HG03280 (cell line): ENCODE measurements around the gene CHD1L.
"Not testable (repeated sequence)": the region's sequence is repeated elsewhere in the genome, so short reads cannot be mapped to it uniquely, and the experiment has no call there.

Source experiments
- ATAC-seq: cut with Tn5 transposase; IDR thresholded peaks from one replicate; pipeline ENCODE4 v1.9.1; 2021; ENCODE audit warnings: mild to moderate bottlenecking, moderate library complexity; ENCODE audit not compliant: unreplicated experiment

The CHD1L gene

DNA sequence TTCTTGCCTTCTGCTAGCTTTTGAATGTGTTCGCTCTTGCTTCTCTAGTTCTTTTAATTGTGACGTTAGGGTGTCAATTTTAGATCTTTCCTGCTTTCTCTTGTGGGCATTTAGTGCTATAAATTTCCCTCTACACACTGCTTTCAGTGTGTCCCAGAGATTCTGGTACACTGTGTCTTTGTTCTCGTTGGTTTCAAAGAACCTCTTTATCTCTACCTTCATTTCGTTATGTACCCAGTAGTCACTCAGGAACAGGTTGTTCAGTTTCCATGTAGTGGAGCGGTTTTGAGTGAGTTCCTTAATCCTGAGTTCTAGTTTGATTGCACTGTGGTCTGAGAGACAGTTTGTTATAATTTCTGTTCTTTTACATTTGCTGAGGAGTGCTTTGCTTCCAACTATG is 11.5 kb upstream of the CHD1L start:
- ATAC-seq: not testable (repeated sequence)

DNA sequence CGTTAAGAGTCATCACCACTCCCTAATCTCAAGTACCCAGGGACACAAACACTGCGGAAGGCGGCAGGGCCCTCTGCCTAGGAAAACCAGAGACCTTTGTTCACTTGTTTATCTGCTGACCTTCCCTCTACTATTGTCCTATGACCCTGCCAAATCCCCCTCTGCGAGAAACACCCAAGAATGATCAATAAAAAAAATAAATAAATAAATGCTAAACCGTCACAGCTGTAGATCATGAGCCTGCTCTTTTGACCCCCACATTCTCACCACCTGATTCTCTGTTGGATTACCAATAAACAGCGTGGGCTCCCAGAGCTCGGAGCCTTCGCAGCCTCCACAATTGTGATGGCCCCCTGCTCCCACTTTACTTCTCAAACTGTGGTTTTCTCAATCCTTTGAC is 8.6 kb upstream of the CHD1L start:
- not testable (repeated sequence) for ATAC-seq

DNA sequence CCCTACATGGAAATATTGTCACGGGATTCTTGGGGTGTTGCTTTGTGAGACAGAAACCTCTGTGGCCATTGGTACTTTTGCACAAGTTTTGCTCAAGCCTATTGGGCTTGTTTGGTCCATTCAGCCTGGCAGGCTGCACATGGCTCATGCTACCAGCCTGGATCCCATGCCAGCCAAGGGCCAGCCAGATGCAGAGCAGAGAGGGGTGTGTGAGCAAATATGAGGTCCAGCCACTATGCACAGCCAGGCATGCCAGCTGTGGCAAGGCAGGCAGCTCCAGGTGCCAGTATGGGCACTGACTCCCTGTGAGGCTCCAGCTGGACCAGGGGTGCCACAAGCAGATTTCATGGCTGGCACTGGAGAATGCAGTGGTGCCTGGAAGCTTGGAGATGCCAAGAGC is 6.7 kb upstream of the CHD1L start:
- ATAC-seq: no peak

DNA sequence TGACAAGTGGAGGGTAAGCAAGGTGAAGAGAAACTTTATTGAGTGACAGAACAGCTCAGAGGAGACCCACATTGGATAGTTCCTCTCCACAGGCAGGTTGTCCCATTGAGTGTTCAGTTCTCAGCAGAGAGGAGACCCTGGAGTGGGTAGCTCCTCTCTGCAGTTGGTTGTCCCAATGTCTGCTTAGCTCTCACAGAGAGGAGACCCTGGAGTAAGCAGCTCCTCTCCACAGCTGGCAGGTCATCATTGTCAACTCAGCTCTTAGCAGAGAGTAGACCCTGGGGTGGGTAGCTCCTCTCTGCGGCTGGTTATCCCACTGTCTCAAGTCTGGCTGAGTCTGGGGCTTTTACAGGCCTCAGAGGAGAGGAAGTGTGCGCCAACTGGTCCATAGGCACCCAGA is 6.0 kb upstream of the CHD1L start:
- ATAC-seq: no peak

DNA sequence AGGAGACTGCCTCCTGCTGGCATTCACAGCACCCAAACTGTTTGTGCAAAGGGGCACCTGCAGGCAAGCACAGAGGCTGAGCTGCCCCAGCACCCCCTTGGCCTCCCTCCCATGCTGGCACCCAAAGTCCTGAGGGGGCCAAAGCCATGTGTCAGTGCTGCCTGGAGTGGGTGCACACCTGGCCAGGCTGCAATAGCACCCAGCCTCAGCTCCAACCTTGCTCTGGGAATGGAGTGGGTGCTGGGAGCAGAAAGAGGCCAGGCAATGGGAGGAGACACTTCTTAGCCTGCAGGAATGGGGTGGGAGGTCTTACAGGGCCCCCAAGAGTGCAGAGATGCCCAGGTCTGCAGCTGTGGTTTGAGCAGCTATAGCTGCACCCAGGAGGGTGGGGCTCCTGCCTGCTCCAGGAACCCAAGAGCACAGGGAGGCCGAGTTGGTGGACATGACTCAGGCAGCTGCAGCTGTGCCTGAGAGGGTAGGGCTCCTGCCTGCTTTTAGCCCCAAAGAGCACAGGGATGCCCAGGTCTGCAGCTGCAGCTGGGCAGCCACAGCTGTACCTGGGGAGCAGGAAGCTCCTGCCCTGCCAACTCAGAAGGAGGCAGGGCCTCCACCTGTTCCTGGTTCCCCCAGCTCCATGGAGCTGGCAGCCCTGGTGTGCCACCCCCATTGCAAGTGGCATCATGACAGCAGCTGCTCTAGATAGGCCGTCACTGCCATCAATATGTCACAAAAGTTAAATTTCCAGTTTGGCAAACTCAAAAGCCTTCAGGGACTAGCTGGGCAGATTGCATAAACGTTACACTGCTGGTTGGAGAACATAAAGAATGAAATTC is 5.3 kb upstream of the CHD1L start:
- ATAC-seq: no peak

DNA sequence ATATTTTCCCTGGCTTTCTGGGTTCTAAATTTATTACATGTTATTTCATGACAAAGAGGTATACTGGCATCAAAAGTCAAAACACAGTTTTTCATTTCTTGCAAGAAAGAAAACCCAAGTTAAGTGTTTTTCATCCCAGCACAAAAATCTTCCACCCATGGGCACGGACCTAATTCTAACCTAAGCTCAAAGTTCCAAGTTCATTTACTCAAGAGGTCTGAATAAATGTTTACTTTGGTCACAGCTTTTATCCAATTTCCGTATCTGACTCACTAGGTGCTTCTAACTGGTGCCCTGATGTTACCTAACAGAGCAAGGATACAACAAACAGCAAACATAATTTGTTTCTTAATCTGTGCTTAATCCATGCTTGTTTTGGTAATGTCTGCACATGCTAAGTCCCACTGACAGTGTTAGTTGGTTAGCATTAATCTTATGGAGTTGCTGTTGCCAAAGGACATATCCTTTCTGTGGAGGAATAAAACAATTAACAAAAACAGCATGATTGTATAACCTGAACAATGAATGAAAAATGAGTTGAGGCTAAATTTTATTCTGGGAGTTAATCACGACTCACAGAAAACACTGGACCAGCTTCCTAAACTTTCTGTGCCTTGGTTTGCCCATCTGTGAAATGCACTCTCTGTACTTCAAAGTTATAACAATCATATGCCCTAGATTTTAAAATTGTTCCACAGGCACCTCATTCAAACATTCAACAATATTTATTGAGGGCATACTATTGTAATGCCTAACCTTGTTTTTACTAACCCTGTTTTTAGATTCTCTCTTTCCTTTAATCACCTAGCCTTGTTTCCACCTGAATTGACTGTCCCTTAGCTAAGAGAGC is 4.2 kb upstream of the CHD1L start:
- ATAC-seq: no peak

DNA sequence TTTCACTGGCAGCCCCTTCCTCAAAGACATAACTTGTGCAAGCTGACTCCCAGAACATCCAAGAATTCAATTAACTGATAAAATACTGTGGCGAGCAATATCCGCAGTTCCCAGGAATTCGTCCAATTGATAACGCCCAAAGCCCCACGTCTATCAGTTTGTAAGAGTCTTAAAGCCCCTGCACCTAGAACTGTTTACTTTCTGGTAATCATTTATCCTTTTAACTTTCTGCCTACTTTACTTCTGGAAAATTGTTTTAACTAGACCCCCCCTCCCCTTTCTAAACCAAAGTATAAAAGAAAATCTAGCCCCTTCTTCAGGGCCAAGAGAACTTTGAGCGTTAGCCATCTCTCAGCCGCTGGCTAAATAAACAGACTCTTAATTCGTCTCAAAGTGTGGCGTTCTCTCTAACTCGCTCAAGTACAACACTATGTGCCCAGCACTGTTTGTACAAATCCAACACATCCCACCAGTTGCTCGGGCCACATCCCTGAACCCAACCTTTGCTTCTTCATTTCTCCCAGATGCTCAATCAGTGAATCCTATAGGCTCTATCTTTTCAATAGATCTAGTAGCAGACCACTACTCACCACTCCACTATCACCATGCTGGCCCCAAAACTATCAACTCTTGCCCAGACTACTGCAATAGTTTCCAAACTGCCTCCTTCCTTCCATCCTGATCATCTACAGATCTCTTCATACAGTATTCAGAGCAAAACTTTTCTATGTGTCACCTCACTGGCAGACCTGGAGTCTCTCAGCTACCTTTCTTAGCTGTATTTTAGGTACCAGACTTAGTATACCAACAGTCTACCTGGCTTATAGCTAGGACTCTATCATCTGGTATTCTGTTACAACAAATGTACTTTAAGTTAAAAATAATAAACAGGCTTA is 3.3 kb upstream of the CHD1L start:
- no peak for ATAC-seq

DNA sequence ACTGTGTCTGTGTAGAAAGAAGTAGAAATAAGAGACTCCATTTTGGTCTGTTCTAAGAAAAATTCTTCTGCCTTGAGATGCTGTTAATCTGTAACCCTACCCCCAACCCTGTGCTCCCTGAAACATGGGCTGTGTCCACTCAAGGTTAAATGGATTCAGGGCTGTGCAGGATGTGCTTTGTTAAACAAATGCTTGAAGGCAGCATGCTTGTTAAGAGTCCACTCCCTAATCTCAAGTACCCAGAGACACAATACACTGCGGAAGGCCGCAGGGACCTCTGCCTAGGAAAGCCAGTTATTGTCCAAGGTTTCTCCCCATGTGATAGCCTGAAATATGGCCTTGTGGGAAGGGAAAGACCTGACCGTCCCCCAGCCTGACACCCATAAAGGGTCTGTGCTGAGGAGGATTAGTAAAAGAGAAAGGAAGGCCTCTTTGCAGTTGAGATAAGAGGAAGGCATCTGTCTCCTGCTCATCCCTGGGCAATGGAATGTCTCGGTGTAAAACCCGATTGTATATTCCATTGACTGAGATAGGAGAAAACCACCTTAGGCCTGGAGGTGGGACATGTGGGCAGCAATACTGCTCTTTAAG is 2.3 kb upstream of the CHD1L start:
- ATAC-seq: not testable (repeated sequence)

DNA sequence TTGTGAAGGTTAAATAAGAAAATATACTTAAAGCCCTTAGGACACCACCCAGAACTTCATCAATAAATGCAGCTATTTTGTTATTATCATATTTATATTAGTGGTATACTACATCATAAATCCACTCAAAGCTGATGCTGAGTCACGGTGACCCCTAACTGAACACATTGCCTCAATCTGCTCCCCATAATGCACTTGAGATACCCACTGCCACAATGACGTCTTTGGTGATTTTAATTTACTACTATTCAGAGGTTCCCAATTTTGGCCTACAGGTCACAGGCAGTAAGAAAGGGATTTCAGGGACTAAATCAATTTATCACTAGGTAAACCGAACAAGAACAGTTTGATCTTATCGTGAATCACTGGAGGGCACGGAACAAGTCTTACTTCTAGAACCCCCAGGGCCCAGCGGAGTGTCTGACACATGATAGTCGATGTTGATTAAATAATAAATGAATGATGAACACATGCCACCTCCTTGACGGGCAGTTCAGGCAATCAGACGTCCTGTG is 493 bp upstream of the CHD1L start:
- ATAC-seq: no peak

DNA sequence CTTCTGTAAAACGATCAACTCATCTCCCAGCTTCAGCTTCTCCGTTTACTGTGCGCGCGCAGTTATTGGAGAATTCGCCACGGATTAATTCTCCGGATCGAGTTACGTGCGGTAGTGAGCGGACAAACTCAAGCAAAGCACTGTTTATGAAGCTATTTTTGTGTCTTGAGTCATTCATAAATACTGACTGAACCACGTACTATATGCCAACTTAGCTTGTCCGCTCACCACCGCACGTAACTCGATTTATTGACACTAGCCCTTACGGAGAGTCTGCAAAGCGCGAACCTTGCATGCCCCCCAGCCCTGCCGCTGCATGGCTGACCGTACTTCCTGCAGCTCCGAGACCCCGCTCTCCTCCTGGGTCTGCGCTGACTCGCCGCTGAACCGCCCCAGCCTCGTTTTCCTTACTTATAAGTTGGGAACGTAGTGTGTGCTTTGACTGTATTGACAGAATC is 773 bp downstream of the CHD1L start:
- ATAC-seq: peak; percentile 18

DNA sequence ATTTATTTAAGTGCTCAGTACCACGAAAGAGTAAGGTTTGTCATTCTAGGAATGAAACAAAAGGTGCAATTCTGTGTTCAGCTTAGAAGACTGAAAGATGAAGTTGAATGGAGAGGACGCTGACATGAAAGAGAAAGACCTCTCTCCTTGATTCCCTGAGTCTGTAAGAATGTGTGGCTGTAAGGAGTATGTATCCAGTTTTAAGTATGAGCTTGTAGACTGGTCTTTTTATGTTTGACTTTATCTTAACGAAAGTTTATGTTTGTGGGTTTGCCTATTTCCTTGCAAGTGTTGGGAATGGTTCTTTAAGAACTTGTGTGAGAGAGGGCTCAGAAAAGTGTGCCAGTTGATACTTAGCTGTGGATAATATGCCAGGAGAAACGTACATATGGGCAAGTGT is 1.4 kb downstream of the CHD1L start:
- ATAC-seq: no peak

DNA sequence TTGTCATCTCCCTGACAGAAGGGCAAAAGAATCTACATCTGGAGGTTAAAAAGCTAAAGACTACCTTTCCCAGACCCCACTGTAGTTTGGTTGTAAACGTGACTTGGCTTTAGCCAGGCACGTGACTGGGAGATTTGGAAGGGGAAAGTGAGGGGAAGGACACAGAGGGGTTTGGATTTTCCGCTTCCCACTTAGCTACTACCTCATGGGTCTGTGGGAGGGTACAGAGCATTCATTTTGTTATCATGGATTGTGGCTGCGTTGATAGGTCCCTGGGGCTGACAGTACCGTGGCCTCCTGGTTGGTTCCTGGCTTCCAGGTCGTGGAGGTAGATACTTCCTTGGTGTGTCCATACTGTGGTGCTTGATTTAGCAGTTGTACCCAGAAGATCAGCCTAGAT is 2.6 kb downstream of the CHD1L start:
- no peak for ATAC-seq

DNA sequence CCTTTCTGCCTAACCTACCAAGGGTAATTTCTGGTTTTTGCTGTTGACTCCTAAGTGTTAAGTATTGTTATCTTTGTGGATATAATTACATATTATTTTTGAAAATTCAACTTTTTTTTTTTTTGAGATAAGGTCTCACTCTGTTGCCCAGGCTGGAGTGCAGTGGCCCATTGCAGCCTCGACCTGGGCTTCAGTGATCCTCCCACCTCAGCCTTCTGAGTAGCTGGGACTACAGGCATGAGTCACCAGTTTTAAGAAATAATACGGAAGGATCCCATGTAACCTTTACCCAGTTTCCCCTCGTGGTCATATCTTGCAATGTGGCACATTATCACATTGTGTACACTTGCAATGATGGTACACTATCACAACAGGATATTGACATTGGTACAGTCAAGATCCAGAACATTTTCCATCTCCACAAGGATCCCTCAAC is 3.1 kb downstream of the CHD1L start:
- ATAC-seq: no peak

DNA sequence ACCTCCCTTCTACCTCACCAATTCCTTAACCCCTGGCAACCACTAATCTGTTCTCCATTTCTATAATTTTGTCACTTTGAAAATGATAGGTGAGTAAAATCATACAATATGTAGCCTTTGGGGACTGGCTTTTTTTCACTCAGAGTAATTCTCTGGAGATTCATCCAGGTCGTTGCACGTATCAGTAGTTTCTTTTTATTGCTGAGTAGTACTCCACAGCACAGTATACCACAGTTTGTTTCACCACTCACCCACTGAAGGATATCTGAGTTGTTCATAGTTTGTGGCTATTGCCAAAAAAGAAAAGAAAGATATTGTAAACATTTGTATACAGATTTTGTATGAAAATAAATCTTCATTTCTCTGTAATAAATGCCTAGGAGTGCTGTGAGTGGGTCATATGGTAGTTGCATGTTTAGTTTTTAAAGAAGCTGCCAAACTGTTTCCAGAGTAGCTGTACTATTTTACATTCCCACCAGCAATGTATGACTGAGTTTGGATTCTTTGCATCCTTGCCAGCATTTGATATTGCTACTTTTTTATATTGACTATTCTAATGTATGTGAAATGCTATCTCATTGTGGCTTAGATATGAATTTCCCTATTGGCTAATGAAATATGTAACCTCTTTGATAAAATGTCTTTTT is 3.7 kb downstream of the CHD1L start:
- ATAC-seq: no peak

DNA sequence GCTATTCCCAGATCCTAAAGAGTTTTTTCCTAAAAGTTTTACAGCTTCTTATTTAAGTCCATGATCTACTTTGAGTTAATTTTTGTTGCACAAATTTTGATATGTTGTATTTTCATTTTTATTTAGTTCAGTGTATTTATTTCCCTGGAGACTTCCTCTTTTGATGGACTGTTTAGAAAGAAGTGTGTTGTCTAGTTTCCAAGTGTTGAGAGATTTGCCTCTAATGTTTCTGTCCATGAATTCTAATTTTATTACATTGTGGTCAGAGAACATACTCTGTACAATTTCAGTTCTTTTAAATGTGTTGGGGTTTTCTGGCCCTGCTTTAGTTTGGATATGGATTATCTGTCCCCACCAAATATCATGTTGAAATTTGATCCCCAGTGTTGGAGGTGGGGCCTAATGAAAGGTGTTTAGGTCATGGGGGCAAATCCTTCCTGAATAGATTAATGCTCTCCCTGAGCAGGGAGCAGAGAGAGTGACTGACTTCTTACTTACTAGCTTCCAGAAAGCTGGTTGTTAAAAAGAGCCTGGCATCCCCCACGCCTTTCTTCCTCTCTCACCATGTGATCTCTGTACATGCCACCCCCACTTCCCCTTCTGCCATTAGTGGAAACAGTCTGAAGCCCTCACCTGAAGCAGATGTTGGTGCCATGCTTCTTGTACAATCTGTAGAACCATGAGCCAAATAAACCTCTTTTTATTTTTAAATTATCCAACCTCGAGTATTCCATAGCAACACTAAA is 4.6 kb downstream of the CHD1L start:
- ATAC-seq: no peak

DNA sequence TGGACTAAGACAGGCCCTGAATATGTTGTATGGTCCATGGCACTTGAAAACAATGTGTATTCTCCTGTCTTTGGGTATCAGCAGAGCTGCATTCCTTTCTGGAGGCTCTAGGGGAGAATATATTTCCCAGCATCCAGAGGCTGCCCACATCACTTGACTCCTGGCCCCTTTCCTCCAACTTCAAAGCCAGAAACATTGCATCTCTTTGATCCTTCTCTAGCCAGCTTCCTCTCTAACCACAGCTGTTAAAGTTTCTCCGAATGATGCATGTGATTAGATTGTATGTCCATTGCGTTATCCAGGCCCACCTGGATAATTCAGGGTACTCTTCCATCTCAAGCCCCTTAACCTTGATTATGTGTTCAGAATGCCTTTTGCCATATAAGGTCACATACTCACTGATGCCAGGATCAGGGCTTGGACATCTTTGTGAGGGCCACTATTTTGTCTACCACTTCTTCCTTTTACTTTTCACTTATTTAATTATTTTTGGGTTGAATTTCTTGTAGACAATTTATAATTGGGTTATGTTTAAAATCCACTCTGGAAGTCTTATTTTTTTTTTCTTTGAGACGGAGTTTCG is 5.3 kb downstream of the CHD1L start:
- no peak for ATAC-seq

DNA sequence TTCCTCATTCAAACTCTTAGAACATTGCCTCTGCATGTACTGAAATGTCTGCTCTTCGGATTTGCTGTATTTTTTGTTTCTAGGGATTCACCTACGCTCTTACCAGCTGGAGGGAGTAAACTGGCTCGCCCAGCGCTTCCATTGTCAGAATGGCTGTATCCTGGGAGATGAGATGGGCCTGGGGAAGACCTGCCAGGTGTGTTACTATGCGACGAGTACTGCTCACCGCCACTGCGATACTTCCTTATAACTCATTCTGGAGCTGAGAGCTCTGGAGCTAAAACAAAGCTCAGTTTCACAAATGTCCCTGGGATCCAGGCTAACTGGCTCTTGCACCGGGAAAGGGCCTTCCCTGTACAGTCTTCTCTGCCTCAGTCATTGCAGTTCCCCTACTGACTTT is 10.1 kb downstream of the CHD1L start:
- ATAC-seq: no peak

DNA sequence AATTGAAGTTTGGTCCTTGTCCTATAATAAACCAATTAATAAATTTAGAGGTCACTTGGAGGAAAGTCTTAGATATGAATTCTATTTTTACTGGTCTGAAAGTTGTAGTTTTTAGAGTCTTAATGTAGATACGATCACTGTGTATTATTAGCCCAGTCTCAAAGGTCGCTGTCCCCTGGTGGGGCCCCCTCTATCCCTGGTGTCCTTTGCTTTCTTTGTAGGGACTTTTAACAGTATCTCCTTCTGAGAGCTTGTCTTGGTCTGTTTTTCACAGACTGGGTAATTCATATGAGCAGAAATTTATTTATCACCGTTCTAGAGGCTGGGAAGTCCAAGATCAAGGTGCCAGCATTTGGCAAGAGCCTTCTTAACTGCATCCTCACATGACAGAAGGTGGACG is 18.5 kb downstream of the CHD1L start:
- ATAC-seq: no peak
